H4 (cell line): ENCODE measurements around the gene PDXK. TPM values are rescaled to one million over a fixed set of nuclear protein-coding genes. Genes with fewer than 3 reads are reported as not detected.

ENCODE experiments used
- DNase-seq: peaks from one replicate; pipeline ENCODE4 v3.0.0-alpha.2; 2015; ENCODE audit warnings: low spot score
- total RNA-seq: library from RNA; depleted of rRNA; stranded (reverse); fragments of >200 nt; shearing (Covaris generic); gene quantifications from 2 replicates; pipeline ENCODE4 v1.2.3, GENCODE V29; 2014; rRNA removed

The PDXK gene
- total RNA-seq, 1 experiment from 2014 or later, result 107 TPM

- no peak for DNase-seq
These were observed 84.8 kb downstream of the PDXK start for GRCh38 chr21:43803558-43804300.

GRCh38 chr21:43805275-43805800 is 86.4 kb downstream of the PDXK start:
- DNase-seq, result no peak

GRCh38 chr21:43806017-43806710 is 87.2 kb downstream of the PDXK start:
- no peak for DNase-seq

- DNase-seq, result no peak
These were observed 89.4 kb downstream of the PDXK start for GRCh38 chr21:43808367-43808766.

GRCh38 chr21:43808832-43809251 is 89.9 kb downstream of the PDXK start:
- no peak for DNase-seq

- no peak for DNase-seq
These were observed 90.4 kb downstream of the PDXK start for GRCh38 chr21:43809346-43809799.

GRCh38 chr21:43809853-43810504 is 91.0 kb downstream of the PDXK start:
- DNase-seq, result no peak

GRCh38 chr21:43810505-43811261 is 91.8 kb downstream of the PDXK start:
- DNase-seq, result peak; percentile 52

GRCh38 chr21:43811262-43812105 is 92.6 kb downstream of the PDXK start:
- no peak for DNase-seq

Other genes with a start within 250 kb of the PDXK start
- 3.9 and 5.1 TPM in 2 replicates for gene HSF2BP, start 59.6 kb upstream of the PDXK start, total RNA-seq
- 16.2 and 21.7 TPM in 2 replicates for gene RRP1B, start 59.6 kb upstream of the PDXK start, total RNA-seq
- 20.0 and 33.8 TPM in 2 replicates for gene CSTB, start 57.2 kb downstream of the PDXK start, total RNA-seq
- gene RRP1, start 70.4 kb downstream of the PDXK start, total RNA-seq, result 44.7 and 46.2 TPM in 2 replicates
- gene AGPAT3, start 146.1 kb downstream of the PDXK start, total RNA-seq, result 27.0 and 29.4 TPM in 2 replicates